Neural progenitor cell (in vitro differentiated cells): ENCODE measurements around the gene CASP1.

Source experiments
- EZH2 ChIP-seq: fragments of 200-600 bp; sonication (generic); IDR thresholded peaks from 2 replicates; pipeline ENCODE4 v1.6.1; 2017; ENCODE audit warnings: antibody characterized with exemption, mild to moderate bottlenecking, moderate library complexity
- EZH2phosphoT487 ChIP-seq: fragments of 200-600 bp; sonication (generic); IDR thresholded peaks from 2 replicates; pipeline ENCODE4 v1.6.1; 2017; ENCODE audit warnings: antibody characterized with exemption
- TF ChIP-seq, protein P1 (sequence below): fragments of 200-600 bp; sonication (generic); IDR thresholded peaks from 2 replicates; pipeline ENCODE4 v1.5.1; 2017; ENCODE audit warnings: antibody characterized with exemption, mild to moderate bottlenecking

DNA sequence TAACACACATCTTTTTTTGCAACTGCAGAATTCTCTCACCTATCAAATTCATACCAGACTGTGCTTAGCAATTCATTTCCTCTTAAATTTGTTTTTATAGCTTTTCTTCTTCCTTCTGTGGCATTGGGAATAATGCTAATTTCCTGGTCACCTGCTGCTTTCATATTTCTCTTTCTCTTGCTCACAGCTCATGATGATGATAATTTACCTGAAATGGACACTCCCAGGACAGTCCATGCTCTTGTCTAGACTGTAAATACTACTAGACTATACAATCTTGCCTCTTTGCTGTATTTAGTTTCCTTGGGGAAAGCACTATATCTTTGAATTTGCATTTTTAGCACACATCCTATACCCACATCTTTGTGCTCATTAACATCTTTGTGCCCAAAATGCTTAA, 27.5 kb downstream of the CASP1 start:
- TF ChIP-seq, protein P1, sequence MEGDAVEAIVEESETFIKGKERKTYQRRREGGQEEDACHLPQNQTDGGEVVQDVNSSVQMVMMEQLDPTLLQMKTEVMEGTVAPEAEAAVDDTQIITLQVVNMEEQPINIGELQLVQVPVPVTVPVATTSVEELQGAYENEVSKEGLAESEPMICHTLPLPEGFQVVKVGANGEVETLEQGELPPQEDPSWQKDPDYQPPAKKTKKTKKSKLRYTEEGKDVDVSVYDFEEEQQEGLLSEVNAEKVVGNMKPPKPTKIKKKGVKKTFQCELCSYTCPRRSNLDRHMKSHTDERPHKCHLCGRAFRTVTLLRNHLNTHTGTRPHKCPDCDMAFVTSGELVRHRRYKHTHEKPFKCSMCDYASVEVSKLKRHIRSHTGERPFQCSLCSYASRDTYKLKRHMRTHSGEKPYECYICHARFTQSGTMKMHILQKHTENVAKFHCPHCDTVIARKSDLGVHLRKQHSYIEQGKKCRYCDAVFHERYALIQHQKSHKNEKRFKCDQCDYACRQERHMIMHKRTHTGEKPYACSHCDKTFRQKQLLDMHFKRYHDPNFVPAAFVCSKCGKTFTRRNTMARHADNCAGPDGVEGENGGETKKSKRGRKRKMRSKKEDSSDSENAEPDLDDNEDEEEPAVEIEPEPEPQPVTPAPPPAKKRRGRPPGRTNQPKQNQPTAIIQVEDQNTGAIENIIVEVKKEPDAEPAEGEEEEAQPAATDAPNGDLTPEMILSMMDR: no peak
- no peak for TF ChIP-seq EZH2
- no peak for TF ChIP-seq EZH2phosphoT487
